ENCODE results near the gene ZNF532. TPM values are rescaled to one million over a fixed set of nuclear protein-coding genes. Genes with fewer than 3 reads are reported as not detected.
A peak's percentile ranks its signal among the peaks of the same experiment; 100 is the strongest.

Gene ZNF532
- total RNA-seq, 1 experiment from 2014 or later: 49.8 TPM

DNA sequence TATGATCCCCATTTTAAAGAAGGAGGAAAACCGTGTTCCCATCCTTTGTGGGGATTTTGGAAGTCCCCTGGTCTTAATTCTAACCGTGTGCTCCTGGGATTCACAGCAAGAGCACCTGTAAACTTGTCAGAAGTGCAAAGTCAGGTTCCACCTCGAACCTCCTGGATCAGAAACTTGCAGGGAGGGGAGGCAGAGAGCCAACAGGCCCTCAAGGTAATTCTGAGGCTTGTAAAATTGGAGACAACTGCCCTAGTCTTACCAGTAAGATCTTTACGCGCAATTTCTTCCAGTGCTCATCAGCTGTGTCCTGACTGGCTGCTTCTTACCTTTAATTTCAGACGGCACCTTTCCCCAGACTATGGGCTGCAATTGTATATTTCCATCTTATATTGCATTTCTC is 161.7 kb downstream of the ZNF532 start:
- intact Hi-C loops (cut with micrococcal nuclease; ENCODE audit: unreplicated experiment): no loop called here
- Histone ChIP-seq H3K9me3 (ENCODE audit: control insufficient read depth, insufficient read depth, low read depth, low read length) (no peaks in the 10 kb centered on the region), H3K27ac (ENCODE audit: low read length) (peak overlapping the region; percentile 12; the same call in 1 of the 2 replicates), H3K27me3 (ENCODE audit: control insufficient read depth, insufficient read depth, low read length) (no peaks in the 10 kb centered on the region), H3K4me3 (ENCODE audit: low read depth in 2 of 2, low read length in 2 of 2) (no peak overlapping the region), H3K4me1 (ENCODE audit: control insufficient read depth, insufficient read depth, low read length) (0 out of 2 replicates have a peak, but pooled peaks cover 2% of the 10 kb centered on the region), H3K36me3 (ENCODE audit: control insufficient read depth, insufficient read depth, low read length) (no peaks in the 10 kb centered on the region)
- ATAC-seq (no peak), DNase-seq (ENCODE audit: low read depth, low spot score) (no peak)
- CTCF ChIA-PET: no interaction called here
- POLR2A ChIA-PET: no interaction called here
- in situ Hi-C loops (cut with HindIII; ENCODE audit: low pct_unique_long_range_greater_than_20kb, low sequenced_read_pairs): no loop called here
- no TSS peak for BruUV-seq (replicated peaks)
- TF ChIP-seq POLR2AphosphoS5 (IDR thresholded peaks at IDR 0.05; ENCODE audit: low read depth, low read length) (no peak), SIN3A (IDR thresholded peaks at IDR 0.05; ENCODE audit: borderline replicate concordance, insufficient read depth, low read depth, low read length) (no peak), TCF7L2 (IDR thresholded peaks at IDR 0.05; ENCODE audit: low read depth, low read length) (no peak)
- TF ChIP-seq, protein P1, sequence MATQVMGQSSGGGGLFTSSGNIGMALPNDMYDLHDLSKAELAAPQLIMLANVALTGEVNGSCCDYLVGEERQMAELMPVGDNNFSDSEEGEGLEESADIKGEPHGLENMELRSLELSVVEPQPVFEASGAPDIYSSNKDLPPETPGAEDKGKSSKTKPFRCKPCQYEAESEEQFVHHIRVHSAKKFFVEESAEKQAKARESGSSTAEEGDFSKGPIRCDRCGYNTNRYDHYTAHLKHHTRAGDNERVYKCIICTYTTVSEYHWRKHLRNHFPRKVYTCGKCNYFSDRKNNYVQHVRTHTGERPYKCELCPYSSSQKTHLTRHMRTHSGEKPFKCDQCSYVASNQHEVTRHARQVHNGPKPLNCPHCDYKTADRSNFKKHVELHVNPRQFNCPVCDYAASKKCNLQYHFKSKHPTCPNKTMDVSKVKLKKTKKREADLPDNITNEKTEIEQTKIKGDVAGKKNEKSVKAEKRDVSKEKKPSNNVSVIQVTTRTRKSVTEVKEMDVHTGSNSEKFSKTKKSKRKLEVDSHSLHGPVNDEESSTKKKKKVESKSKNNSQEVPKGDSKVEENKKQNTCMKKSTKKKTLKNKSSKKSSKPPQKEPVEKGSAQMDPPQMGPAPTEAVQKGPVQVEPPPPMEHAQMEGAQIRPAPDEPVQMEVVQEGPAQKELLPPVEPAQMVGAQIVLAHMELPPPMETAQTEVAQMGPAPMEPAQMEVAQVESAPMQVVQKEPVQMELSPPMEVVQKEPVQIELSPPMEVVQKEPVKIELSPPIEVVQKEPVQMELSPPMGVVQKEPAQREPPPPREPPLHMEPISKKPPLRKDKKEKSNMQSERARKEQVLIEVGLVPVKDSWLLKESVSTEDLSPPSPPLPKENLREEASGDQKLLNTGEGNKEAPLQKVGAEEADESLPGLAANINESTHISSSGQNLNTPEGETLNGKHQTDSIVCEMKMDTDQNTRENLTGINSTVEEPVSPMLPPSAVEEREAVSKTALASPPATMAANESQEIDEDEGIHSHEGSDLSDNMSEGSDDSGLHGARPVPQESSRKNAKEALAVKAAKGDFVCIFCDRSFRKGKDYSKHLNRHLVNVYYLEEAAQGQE (IDR thresholded peaks at IDR 0.05; ENCODE audit: insufficient read depth in 1 of 2, low read depth in 2 of 2, low read length in 1 of 2): no peak
- TF ChIP-seq, protein P2, sequence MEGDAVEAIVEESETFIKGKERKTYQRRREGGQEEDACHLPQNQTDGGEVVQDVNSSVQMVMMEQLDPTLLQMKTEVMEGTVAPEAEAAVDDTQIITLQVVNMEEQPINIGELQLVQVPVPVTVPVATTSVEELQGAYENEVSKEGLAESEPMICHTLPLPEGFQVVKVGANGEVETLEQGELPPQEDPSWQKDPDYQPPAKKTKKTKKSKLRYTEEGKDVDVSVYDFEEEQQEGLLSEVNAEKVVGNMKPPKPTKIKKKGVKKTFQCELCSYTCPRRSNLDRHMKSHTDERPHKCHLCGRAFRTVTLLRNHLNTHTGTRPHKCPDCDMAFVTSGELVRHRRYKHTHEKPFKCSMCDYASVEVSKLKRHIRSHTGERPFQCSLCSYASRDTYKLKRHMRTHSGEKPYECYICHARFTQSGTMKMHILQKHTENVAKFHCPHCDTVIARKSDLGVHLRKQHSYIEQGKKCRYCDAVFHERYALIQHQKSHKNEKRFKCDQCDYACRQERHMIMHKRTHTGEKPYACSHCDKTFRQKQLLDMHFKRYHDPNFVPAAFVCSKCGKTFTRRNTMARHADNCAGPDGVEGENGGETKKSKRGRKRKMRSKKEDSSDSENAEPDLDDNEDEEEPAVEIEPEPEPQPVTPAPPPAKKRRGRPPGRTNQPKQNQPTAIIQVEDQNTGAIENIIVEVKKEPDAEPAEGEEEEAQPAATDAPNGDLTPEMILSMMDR (IDR thresholded peaks at IDR 0.05): no peak

DNA sequence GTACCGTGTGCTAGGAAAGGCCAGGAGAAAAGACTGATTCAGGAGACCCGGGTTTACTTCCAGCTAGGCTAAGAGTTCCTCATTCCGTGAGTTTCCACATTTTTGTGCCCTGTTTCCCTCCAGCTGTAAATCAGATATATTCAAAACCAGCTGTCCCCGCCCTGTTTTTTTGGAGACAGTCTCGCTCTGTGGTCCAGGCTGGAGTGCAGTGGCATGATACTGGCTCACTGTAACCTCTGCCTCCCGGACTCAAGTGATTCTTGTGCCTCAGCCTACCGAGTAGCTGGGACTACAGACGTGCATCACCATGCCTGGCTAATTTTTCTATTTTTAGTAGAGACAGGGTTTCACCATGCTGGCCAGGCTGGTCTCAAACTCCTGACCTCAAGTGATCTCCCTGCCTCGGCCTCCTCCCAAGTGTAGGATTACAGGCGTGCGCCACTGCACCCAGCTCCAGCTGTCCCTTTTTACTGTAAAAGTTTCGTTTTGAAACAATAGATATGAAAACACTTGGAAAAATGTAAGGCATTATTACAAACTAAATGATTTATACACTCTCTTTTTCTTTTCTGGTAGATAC is 162.2 kb downstream of the ZNF532 start:
- CTCF ChIA-PET: no interaction called here
- no TSS peak for BruUV-seq (replicated peaks)
- no peak for TF ChIP-seq POLR2AphosphoS5 (IDR thresholded peaks at IDR 0.05; ENCODE audit: low read depth, low read length)
- no peak for TF ChIP-seq SIN3A (IDR thresholded peaks at IDR 0.05; ENCODE audit: borderline replicate concordance, insufficient read depth, low read depth, low read length)
- TF ChIP-seq, protein P2 (IDR thresholded peaks at IDR 0.05): no peak
- TF ChIP-seq, protein P1 (IDR thresholded peaks at IDR 0.05; ENCODE audit: insufficient read depth in 1 of 2, low read depth in 2 of 2, low read length in 1 of 2): no peak

More for the DNA sequence above, 162.2 kb downstream of the ZNF532 start:
- Histone ChIP-seq H3K4me1 (ENCODE audit: control insufficient read depth, insufficient read depth, low read length) (0 out of 2 replicates have a peak, but pooled peaks cover 2% of the 10 kb centered on the region), H3K4me3 (ENCODE audit: low read depth in 2 of 2, low read length in 2 of 2) (no peak overlapping the region), H3K36me3 (ENCODE audit: control insufficient read depth, insufficient read depth, low read length) (no peaks in the 10 kb centered on the region), H3K9me3 (ENCODE audit: control insufficient read depth, insufficient read depth, low read depth, low read length) (no peaks in the 10 kb centered on the region), H3K27me3 (ENCODE audit: control insufficient read depth, insufficient read depth, low read length) (no peaks in the 10 kb centered on the region), H3K27ac (ENCODE audit: low read length) (peak overlapping the region; percentile 25; the same call in 1 of the 2 replicates)
- intact Hi-C loops (cut with micrococcal nuclease; ENCODE audit: unreplicated experiment): no loop called here
- ATAC-seq: no peak
- DNase-seq (ENCODE audit: low read depth, low spot score): no peak
- POLR2A ChIA-PET: no interaction called here
- in situ Hi-C loops (cut with HindIII; ENCODE audit: low pct_unique_long_range_greater_than_20kb, low sequenced_read_pairs): no loop called here
